ENCODE measurements around the gene PCBD2. TPM values are rescaled to one million over a fixed set of nuclear protein-coding genes. Genes with fewer than 3 reads are reported as not detected.
A peak's percentile ranks its signal among the peaks of the same experiment; 100 is the strongest.

PCBD2 gene
- 5.9 and 6.3 TPM in 2 replicates for total RNA-seq

DNA sequence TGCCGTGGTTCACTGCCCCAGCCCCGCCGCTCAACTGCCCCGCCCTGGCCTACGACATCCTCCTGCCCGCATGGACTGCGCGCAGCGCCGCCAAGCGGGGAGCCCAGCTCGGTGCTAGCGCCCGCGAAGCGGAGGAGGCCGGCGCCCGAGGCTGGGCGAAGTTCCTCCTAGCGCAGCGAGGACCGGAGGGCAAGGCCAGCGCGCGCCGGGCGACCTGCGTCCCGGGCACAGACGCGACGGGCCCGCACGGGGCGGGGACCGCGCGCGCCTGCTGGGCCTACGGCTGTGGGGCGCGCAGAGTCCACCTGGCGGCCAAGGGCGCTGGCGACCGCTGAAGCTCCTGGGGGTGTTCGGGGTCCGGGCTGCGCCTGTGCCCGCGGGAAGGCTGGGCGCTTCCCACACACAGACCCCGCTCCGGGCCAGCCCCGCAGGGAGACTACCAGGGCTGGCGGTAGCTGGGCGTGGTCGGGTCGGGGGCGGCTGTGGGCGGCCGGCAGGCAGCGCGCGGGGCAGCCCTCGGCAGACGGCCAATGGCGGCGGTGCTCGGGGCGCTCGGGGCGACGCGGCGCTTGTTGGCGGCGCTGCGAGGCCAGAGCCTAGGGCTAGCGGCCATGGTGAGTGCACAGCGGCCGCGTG, at the start of gene PCBD2:
Gene PCBD2, plus strand, starts transcription at position 522 of the 636 bp plus-strand sequence. Its CDS starts 9 bp downstream, at position 531.

DNA sequence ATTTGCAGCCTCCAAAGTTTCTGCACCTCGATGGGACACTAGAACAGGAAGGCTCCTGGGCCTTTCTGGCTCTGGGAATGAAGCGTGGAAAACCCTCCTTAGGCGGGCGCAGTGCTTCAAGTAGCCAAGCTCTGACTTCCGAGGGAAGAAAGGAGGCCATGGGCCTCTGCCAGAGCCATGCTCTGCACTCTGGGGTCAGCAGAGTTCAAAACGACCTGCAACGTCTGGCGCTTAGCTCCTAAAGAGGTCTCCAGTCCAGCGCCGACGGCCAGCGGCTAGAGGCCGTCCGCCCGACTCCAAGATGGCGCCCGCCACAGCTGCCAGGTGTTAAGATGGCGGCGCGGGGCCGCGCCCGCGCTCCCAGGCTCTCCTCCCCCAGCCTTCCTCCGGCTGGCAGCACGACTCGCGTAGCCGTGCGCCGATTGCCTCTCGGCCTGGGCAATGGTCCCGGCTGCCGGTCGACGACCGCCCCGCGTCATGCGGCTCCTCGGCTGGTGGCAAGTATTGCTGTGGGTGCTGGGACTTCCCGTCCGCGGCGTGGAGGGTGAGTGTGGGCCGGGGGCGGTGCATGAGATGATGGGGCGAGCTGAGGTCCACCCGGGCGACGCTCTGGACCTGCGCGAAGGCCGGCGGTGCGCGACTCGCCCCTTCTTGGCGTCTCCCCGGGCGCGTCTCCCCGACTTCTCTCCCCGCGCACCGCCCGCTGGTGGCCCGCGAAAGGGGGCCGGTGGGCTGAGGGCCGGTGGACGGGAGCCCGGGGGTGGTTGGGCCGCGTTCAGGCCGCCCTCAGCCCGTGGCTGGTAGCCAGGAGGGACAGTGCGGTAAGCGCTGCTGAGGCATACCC, 30.7 kb upstream of the PCBD2 start, which contains the start of gene TXNDC15:
Gene TXNDC15, plus strand, starts transcription at position 385 of the 844 bp plus-strand sequence. Its CDS starts 57 bp downstream, at position 442.

GRCh38 chr5:134967607-134968006, 62.7 kb downstream of the PCBD2 start, which contains the start of gene CATSPER3:
Gene CATSPER3 (plus strand): TSS chr5:134967907. CDS start chr5:134967992, 85 bp downstream.

Small RNAs within 50 kb of the gene (small RNA-seq; reads per million reads assigned to genes)
- not detected for gene MIR4461
- 8.1 reads per million, percentile 90 among the genes with 10 or more reads in this experiment for gene MTND3P25
- gene MTND4LP30, result not detected

Other genes with a start within 250 kb of the PCBD2 start
- gene CAMLG, start 166.6 kb upstream of the PCBD2 start, total RNA-seq, result 31.9 and 33.6 TPM in 2 replicates
- gene DDX46, start 146.4 kb upstream of the PCBD2 start, total RNA-seq, result 57.0 and 60.3 TPM in 2 replicates
- 79.9 and 84.0 TPM in 2 replicates for gene C5orf24, start 59.2 kb upstream of the PCBD2 start, total RNA-seq
- gene TXNDC15, start 30.8 kb upstream of the PCBD2 start, total RNA-seq, result 61.6 and 67.1 TPM in 2 replicates
- not detected in 2 replicates for gene CATSPER3, start 62.8 kb downstream of the PCBD2 start, total RNA-seq
- gene PITX1, start 129.1 kb downstream of the PCBD2 start, total RNA-seq, result 0.57 and 0.93 TPM in 2 replicates

Measured in thoracic aorta endothelial cell (primary cell).